CD14-positive monocyte (primary cell): ENCODE results near the gene EXOC1. TPM values are rescaled to one million over a fixed set of nuclear protein-coding genes. Genes with fewer than 3 reads are reported as not detected.

Experiments used
- DNase-seq, 3 donors: peaks; one replicate each; pipeline ENCODE4 v3.0.0-alpha.2; 2011 to 2022
- H2AFZ ChIP-seq: 2 replicates; pipeline ENCODE4 v1.6.0; 2012; ENCODE audit warnings: mild to moderate bottlenecking, low read depth, low read length, inconsistent platforms; ENCODE audit not compliant: insufficient read depth, poor library complexity, severe bottlenecking
- H3K27ac ChIP-seq, 2 donors: 1 replicate in 1 of 2; 2 replicates in 1 of 2; pipeline ENCODE4 v1.5.1; 2012 to 2013; ENCODE audit warnings: low read length in 2 of 2, control low read depth in 1 of 2, inconsistent platforms in 1 of 2, low read depth in 1 of 2, mild to moderate bottlenecking in 1 of 2
- H3K27me3 ChIP-seq, 2 donors: one replicate each; pipeline versions ENCODE4 v1.6.0 to v1.6.1; 2011 to 2013; ENCODE audit warnings: low read length in 2 of 2; ENCODE audit not compliant: control insufficient read depth in 2 of 2, insufficient read depth in 2 of 2
- H3K36me3 ChIP-seq, 2 donors: replicated peaks in 1 of 2; 1 replicate in 1 of 2; 2 replicates in 1 of 2; pipeline versions ENCODE4 v1.5.1 to v1.6.1; 2012 to 2013; ENCODE audit warnings: low read length in 2 of 2, control low read depth in 1 of 2, inconsistent platforms in 1 of 2, mild to moderate bottlenecking in 1 of 2; ENCODE audit not compliant: insufficient read depth in 2 of 2, control insufficient read depth in 1 of 2
- H3K4me1 ChIP-seq, 2 donors: 1 replicate in 1 of 2; 2 replicates in 1 of 2; pipeline versions ENCODE4 v1.5.1 to v1.6.1; 2012 to 2013; ENCODE audit warnings: low read length in 2 of 2, control low read depth in 1 of 2, inconsistent platforms in 1 of 2, mild to moderate bottlenecking in 1 of 2, moderate library complexity in 1 of 2; ENCODE audit not compliant: insufficient read depth in 2 of 2, control insufficient read depth in 1 of 2
- H3K4me2 ChIP-seq: replicated peaks from 2 replicates; pipeline ENCODE3; 2012; ENCODE audit warnings: low read length, moderate library complexity, mild to moderate bottlenecking; ENCODE audit not compliant: poor library complexity, severe bottlenecking; ENCODE audit errors: extremely low read depth
- H3K4me3 ChIP-seq, 3 experiments: fragments of 200-600 bp in 1 of 3; sonication (generic) in 1 of 3; replicated peaks in 1 of 3; 1 replicate in 2 of 3; 2 replicates in 1 of 3; pipeline ENCODE4 v1.5.1; 2011 to 2013; ENCODE audit warnings: low read length in 3 of 3, mild to moderate bottlenecking in 3 of 3, control low read depth in 2 of 3, low read depth in 2 of 3, inconsistent platforms in 1 of 3, moderate library complexity in 1 of 3
- H3K79me2 ChIP-seq: 2 replicates; pipeline ENCODE4 v1.6.0; 2012; ENCODE audit warnings: mild to moderate bottlenecking, control low read depth, inconsistent platforms, low read length, moderate library complexity; ENCODE audit not compliant: insufficient read depth
- H3K9ac ChIP-seq: 2 replicates; pipeline ENCODE4 v1.6.0; 2017; ENCODE audit warnings: low read length, mild to moderate bottlenecking; ENCODE audit not compliant: insufficient read depth, poor library complexity, severe bottlenecking
- H3K9me3 ChIP-seq, 2 donors: replicated peaks in 1 of 2; 1 replicate in 1 of 2; 2 replicates in 1 of 2; pipeline versions ENCODE4 v1.5.1 to v1.6.1; 2012 to 2013; ENCODE audit warnings: low read length in 2 of 2, control low read depth in 1 of 2; ENCODE audit not compliant: control insufficient read depth in 1 of 2, insufficient read depth in 1 of 2
- H4K20me1 ChIP-seq: 2 replicates; pipeline ENCODE4 v1.6.0; 2012; ENCODE audit warnings: mild to moderate bottlenecking, low read length, control low read depth, moderate library complexity; ENCODE audit not compliant: insufficient read depth
- H3K27ac Mint-ChIP-seq, 7 donors: one replicate each; pipeline ENCODE4 v1.8.0; 2020; ENCODE audit warnings: mild to moderate bottlenecking in 7 of 7, mixed read lengths in 7 of 7, moderate library complexity in 6 of 7, inconsistent platforms in 2 of 7
- H3K27me3 Mint-ChIP-seq, 3 donors: one replicate each; pipeline ENCODE4 v1.8.0; 2021 to 2022; ENCODE audit warnings: low read depth in 3 of 3, mild to moderate bottlenecking in 3 of 3, mixed read lengths in 3 of 3, moderate library complexity in 3 of 3, inconsistent platforms in 1 of 3
- H3K36me3 Mint-ChIP-seq, 2 donors: one replicate each; pipeline ENCODE4 v1.8.0; 2020; ENCODE audit warnings: mixed read lengths in 2 of 2, inconsistent platforms in 1 of 2, mild to moderate bottlenecking in 1 of 2
- H3K4me1 Mint-ChIP-seq: one replicate; pipeline ENCODE4 v1.8.0; 2020; ENCODE audit warnings: mild to moderate bottlenecking, mixed read lengths
- H3K4me3 Mint-ChIP-seq, 2 donors: one replicate each; pipeline ENCODE4 v1.8.0; 2020; ENCODE audit warnings: mild to moderate bottlenecking in 2 of 2, mixed read lengths in 2 of 2, moderate library complexity in 1 of 2
- H3K9me3 Mint-ChIP-seq, 7 donors: one replicate each; pipeline ENCODE4 v1.8.0; 2020 to 2022; ENCODE audit warnings: mixed read lengths in 7 of 7, mild to moderate bottlenecking in 6 of 7, moderate library complexity in 6 of 7, inconsistent platforms in 2 of 7
- CTCF ChIP-seq: fragments of 200-600 bp; IDR thresholded peaks from one replicate; pipeline ENCODE4 v1.8.0; 2022; ENCODE audit warnings: antibody characterized with exemption, mild to moderate bottlenecking
- WGBS: methylation state at CpG from one replicate; pipeline ENCODE4 v1.1.5; 2013; ENCODE audit warnings: missing lambda C conversion rate; ENCODE audit not compliant: insufficient coverage; 5-methylcytosine and 5-hydroxymethylcytosine counted together
- intact Hi-C, 2 donors: fragments of 100-400 bp; cut with micrococcal nuclease; formaldehyde crosslinking; loops; one replicate each; pipeline versions ENCODE4 v1.15.0 to v1.15.1; 2023
- polyA plus RNA-seq, 3 donors: library from polyadenylated mRNA; depleted of rRNA in 1 of 3; unstranded in 2 of 3; stranded (reverse) in 1 of 3; fragments of 300-500 nt in 2 of 3; fragments of >200 nt in 1 of 3; fragmentation: Illumina TruSeq in 2 of 3; gene quantifications; 1 replicate in 2 of 3; 2 replicates in 1 of 3; pipeline ENCODE4 v1.2.3, GENCODE V29; 2012 to 2021

EXOC1 gene
- polyA plus RNA-seq, 3 donors, result 13.7 to 22.9 (median 21.2) TPM

- no peak overlapping the region for H3K27ac ChIP-seq
- H3K79me2 ChIP-seq, result no peaks in the 10 kb centered on the region
- H2AFZ ChIP-seq, result no peak overlapping the region
- intact Hi-C loops, result no loop called here
- no peak overlapping the region for H3K4me3 ChIP-seq
- H4K20me1 ChIP-seq, result no peaks in the 10 kb centered on the region
- no peak for DNase-seq
- H3K9me3 Mint-ChIP-seq, result peaks cover 0 to 4% (median 0%) of the 10 kb centered on the region in 7 donors
- no peaks in the 10 kb centered on the region for H3K27me3 ChIP-seq
- no peaks in the 10 kb centered on the region for H3K9me3 ChIP-seq
- H3K36me3 Mint-ChIP-seq, result no peaks in the 10 kb centered on the region
- no CpG with 5 or more reads among the region's 2 CpGs for WGBS
- no peak overlapping the region for H3K4me2 ChIP-seq
- H3K4me1 Mint-ChIP-seq, result peaks cover 10% of the 10 kb centered on the region
- H3K27ac Mint-ChIP-seq, result peak overlapping the region in 2 of 7 donors; percentile 33 to 62
- no peaks in the 10 kb centered on the region for H3K36me3 ChIP-seq
- H3K27me3 Mint-ChIP-seq, result peaks cover 0 to 1% (median 0%) of the 10 kb centered on the region in 3 donors
- TF ChIP-seq CTCF, result no peak
- no peaks in the 10 kb centered on the region for H3K4me1 ChIP-seq
- no peak overlapping the region for H3K9ac ChIP-seq
- no peak overlapping the region for H3K4me3 Mint-ChIP-seq
Observed at GRCh38 chr4:55927803-55928437, 74.5 kb downstream of the EXOC1 start.

GRCh38 chr4:55928846-55929245, 75.4 kb downstream of the EXOC1 start:
- no peak for DNase-seq
- Histone ChIP-seq H3K27me3 (no peaks in the 10 kb centered on the region), H3K4me3 (no peak overlapping the region), H3K27ac (no peak overlapping the region), H4K20me1 (no peaks in the 10 kb centered on the region), H3K4me1 (no peaks in the 10 kb centered on the region), H3K4me2 (no peak overlapping the region), H3K79me2 (no peaks in the 10 kb centered on the region), H3K36me3 (no peaks in the 10 kb centered on the region), H3K9ac (no peak overlapping the region), H2AFZ (no peak overlapping the region), H3K9me3 (no peaks in the 10 kb centered on the region)
- intact Hi-C loops, result no loop called here
- TF ChIP-seq CTCF, result no peak
- peaks cover 0 to 1% (median 0%) of the 10 kb centered on the region in 3 donors for H3K27me3 Mint-ChIP-seq
- no CpG with 5 or more reads among the region's 1 CpG for WGBS
- H3K36me3 Mint-ChIP-seq, result no peaks in the 10 kb centered on the region
- H3K4me1 Mint-ChIP-seq, result peaks cover 10% of the 10 kb centered on the region
- H3K9me3 Mint-ChIP-seq, result peaks cover 0 to 4% (median 0%) of the 10 kb centered on the region in 7 donors
- no peak overlapping the region for H3K4me3 Mint-ChIP-seq
- H3K27ac Mint-ChIP-seq, result no peak overlapping the region
